Activated naive CD8-positive, alpha-beta T cell treated with anti-CD3 and anti-CD28 coated beads, Interleukin-2, amount 50 U/mL, for 16 hours (primary cell): ENCODE results near the gene PDCD4.
A peak's percentile ranks its signal among the peaks of the same experiment; 100 is the strongest.

ENCODE experiments used
- DNase-seq: peaks from one replicate; pipeline ENCODE4 v3.0.0-alpha.2; 2020; ENCODE audit warnings: low read depth, low spot score

Gene PDCD4

DNA sequence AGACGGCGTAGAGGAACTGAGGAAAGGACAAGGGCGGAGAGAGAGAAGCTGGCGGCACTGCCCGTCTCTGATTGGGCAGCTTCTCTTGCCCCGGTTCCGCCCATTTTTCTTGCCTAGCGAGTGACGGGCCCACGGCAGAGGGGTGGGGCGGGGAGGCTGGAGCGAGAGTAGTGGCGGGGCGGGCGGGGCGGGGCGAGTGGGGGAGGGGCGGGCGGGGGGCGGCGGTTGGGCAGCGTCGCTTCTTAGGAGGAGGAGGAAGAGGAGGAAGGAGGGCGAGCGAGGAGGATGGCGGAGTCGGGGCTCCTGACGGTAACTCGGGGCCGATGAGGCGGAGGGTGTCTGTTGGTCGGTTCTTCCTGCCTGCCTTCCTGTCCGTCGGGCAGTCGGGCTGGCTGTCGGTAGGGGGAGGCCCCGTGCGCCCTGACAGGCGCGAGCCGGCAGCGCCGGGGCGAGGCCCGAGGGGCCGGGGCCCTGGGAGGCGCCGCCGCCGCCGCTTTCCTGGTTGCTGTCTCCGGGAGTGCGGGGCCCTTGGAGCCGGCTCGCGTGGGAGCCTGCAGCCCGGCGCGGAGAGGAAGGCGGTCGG, 47.7 kb downstream of the PDCD4 start, which contains the start of gene SHOC2:
Gene SHOC2 (plus strand): TSS at position 256 of the 583 bp plus-strand sequence. CDS start 44,755 bp downstream, outside the sequence.
- DNase-seq = peak; percentile 96

DNA sequence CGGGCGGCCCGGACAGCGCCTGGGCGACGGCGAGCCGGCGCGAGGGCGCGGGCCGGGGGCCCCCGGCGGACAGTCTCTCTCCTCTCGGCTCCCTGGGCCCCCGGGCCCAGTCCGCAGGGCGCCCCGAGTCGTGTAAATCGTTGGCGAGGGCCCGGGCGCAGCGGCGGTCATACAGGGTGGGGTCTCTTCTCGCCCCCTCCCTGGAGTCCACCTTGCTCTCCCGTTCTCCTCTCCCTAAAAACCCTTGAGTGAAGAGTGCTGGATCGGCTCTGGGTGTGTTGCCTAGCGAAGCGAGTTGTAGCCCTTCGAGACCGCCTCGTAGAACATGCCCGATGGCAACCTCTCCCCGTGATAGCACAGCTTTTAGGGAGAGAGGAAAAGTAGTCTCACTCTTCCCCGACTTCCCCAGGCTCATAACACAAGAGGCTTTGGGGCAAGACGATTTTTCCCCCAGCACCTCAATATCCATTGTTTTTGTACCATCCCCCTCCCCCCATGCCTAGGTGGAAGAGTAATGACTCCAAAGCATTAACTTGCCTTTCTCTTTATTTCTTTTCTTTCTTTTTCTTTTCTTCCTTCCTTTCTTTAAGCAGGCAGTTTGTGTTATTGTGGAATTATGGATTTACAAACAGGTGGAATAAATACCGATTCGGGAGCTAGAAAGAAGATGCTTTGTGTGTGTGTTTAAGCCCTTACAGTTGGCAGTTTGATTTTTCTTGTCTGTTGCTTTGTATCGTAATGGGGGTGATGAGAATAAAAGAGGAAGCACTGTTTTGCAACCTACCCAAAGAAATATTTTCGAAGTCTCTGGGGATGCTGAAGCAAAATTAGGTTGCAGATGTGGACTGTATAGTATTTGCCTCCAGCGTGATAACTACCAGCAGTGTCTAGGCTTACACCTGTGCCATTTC, 48.5 kb downstream of the PDCD4 start:
- no peak for DNase-seq

DNA sequence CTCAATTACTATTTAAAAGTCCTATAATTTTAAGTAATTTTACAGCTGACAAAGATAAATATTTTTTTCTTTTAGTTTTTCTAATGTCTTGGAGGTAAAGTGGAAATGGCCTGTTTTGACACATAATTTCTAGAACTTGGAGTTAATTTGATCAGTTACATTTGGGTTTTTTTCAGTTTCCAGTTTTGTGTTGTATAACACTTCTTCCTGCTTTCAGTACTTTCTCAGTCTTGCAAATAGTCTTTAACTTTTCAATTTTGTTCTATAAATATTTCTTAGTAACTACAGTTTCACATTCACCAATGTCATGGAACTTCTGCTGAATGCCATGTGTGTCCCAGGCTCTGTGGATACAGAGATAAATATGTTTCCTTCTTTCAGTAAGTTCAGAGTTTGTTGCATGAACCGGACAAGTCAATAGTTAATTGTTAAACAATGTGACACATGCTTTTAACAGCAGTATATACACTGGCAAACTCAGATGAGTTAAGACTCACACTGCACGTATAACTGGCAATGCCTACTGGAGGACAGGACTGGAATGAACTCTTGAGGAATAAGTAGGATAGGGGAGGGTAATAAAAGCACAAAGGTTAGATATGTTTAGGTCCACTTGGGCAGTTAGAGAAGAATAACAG, 52.2 kb downstream of the PDCD4 start:
- no peak for DNase-seq

DNA sequence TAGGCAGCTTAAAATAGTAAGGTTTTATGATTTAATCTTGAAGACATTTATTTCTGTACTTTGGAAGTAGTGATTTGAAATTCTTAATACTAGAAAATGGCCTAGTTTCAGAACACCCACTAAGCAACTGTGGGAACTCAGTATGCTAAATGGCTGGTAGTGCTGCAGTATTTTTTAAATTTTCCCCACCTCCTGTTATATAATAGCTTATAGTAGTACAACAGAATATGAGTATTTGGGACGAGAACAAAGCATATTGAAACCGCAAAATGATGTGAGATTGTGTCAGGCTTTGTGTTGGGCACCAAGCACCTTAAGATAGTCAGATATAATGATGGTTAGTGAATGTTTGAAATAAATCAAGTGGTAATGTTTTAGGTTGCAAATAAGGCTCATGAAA, 55.7 kb downstream of the PDCD4 start:
- DNase-seq = no peak

- no peak for DNase-seq
Measured at GRCh38 chr10:110931769-110932381, 60.1 kb downstream of the PDCD4 start.

DNA sequence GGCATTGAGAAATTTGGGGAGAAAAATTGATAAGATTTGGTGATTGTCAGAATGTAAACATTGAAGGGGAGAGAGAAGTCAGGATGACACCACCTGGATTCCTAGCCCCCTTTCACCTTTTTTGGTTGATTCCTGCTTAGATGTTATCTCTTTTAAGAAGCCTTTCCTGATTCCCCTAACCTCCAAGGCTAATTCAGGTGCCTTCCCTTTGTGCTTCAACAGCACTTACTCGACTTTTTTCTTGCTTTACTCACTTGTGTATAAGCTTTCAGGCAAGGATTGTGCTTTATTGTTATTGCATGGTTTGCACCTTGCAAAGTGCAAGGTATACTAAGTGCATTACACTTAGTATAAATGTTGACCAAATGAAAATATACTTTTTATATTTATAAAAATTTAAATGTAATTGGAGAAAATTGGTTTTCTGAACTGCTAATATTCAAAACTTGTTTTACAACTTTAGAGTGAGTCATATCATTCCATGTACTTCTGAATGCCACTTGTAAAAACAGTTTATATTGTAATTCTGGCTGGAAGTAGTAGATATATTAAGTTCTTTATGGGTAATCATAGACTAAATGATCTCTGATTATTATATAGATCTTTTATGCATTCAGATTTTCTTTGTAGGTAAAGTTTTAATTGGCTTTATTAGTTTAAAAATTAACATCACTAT, 60.9 kb downstream of the PDCD4 start:
- no peak for DNase-seq

DNA sequence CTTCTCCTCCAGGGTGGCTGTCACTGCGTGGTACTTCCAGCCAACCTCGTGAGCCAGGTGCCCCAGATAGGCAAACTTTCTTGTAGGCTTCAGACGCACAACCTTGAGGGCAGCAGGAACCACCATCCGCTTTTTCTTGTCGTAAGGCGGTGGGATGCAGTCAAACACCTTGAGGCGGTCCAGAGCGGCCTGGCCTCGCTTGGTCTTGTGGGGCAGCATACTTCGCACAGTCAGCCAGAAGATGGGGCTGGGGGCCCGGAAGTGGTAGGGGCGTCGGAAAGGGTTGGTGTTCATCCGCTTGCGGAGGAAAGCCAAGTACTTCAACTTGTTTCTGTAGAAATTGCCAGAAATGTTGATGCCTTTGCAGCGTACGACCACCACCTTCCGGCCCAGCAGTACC, 65.0 kb downstream of the PDCD4 start:
- no peak for DNase-seq

- no peak for DNase-seq
Measured at GRCh38 chr10:110939419-110939818, 67.7 kb downstream of the PDCD4 start.

- DNase-seq = no peak
Measured at GRCh38 chr10:110944792-110945396, 73.2 kb downstream of the PDCD4 start.

DNA sequence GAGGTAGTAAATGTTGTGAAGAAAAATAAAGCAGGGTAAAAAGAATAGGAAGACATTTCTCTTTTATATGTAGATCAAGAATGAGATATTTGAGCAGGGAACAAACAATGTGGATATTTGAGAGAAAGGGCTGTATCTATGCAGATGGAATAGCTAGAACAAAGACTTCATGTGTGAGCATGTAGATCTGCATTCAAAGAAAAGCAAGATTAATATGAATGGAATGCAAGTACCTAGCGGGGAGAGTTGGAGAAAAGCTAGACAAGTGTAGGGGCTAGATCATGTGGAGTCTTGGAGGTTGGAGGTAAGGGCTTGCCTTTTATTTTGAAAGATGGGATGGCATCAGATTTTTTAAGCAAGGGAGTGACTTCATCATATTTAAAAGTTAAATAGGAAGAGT, 74.8 kb downstream of the PDCD4 start:
- no peak for DNase-seq

GRCh38 chr10:110947061-110947595, 75.4 kb downstream of the PDCD4 start:
- DNase-seq = no peak
